H1 (cell line): ENCODE data around the gene PLVAP. TPM values are rescaled to one million over a fixed set of nuclear protein-coding genes. Genes with fewer than 3 reads are reported as not detected.
A peak's percentile ranks its signal among the peaks of the same experiment; 100 is the strongest.

Source experiments
- BACH1 ChIP-seq: IDR thresholded peaks from 2 replicates; pipeline ENCODE4 v1.6.1; 2012; ENCODE audit warnings: low read length, improper control_type of control experiment
- BCL11A ChIP-seq, 2 experiments: IDR thresholded peaks; one replicate each; pipeline ENCODE4 v1.6.1; 2011; ENCODE audit warnings: low read depth in 2 of 2, low read length in 2 of 2, mild to moderate bottlenecking in 2 of 2
- BRCA1 ChIP-seq: IDR thresholded peaks from 2 replicates; pipeline ENCODE4 v1.6.1; 2012; ENCODE audit warnings: low read depth, low read length, improper control_type of control experiment
- CEBPB ChIP-seq: IDR thresholded peaks from 2 replicates; pipeline ENCODE4 v1.6.1; 2012; ENCODE audit warnings: low read depth, low read length
- CREB1 ChIP-seq: IDR thresholded peaks from 2 replicates; pipeline ENCODE4 v1.6.1; 2012; ENCODE audit warnings: inconsistent platforms
- EZH2 ChIP-seq: fragments of 200-600 bp; sonication (generic); IDR thresholded peaks from 2 replicates; pipeline ENCODE4 v1.7.1; 2012; ENCODE audit warnings: low read depth, mild to moderate bottlenecking, moderate library complexity, low read length, inconsistent platforms; ENCODE audit not compliant: severe bottlenecking
- GTF2F1 ChIP-seq: IDR thresholded peaks from 2 replicates; pipeline ENCODE4 v1.6.1; 2012; ENCODE audit warnings: low read depth, low read length, improper control_type of control experiment, borderline replicate concordance
- HDAC2 ChIP-seq, 2 experiments: fragments of 300-600 bp in 1 of 2; sonication (generic) in 1 of 2; IDR thresholded peaks; 2 replicates each; pipeline ENCODE4 v1.6.1; 2011 to 2012; ENCODE audit warnings: low read depth in 2 of 2, low read length in 2 of 2, mild to moderate bottlenecking in 2 of 2, moderate library complexity in 2 of 2, borderline replicate concordance in 1 of 2, inconsistent platforms in 1 of 2
- KDM4A ChIP-seq: IDR thresholded peaks from one replicate; pipeline ENCODE4 v1.7.1; 2012; ENCODE audit warnings: low read depth, mild to moderate bottlenecking, moderate library complexity, low read length, inconsistent platforms; ENCODE audit not compliant: severe bottlenecking
- MAFK ChIP-seq: IDR thresholded peaks from 2 replicates; pipeline ENCODE4 v1.6.1; 2012; ENCODE audit warnings: low read depth, mild to moderate bottlenecking, improper control_type of control experiment, low read length
- NANOG ChIP-seq: IDR thresholded peaks from 2 replicates; pipeline ENCODE4 v1.6.1; 2011; ENCODE audit warnings: low read length, low read depth, mild to moderate bottlenecking, inconsistent platforms; ENCODE audit not compliant: insufficient read depth, poor library complexity, severe bottlenecking
- NRF1 ChIP-seq: IDR thresholded peaks from 2 replicates; pipeline ENCODE4 v1.6.1; 2011; ENCODE audit warnings: mild to moderate bottlenecking, low read depth, low read length, improper control_type of control experiment
- POLR2AphosphoS5 ChIP-seq: IDR thresholded peaks from 2 replicates; pipeline ENCODE4 v1.6.1; 2011; ENCODE audit warnings: low read depth, low read length
- RXRA ChIP-seq: IDR thresholded peaks from 2 replicates; pipeline ENCODE4 v1.6.1; 2011; ENCODE audit warnings: low read depth, mild to moderate bottlenecking, low read length, moderate library complexity; ENCODE audit not compliant: insufficient read depth
- SIN3A ChIP-seq, 2 experiments: IDR thresholded peaks in 1 of 2; conservative IDR thresholded peaks in 1 of 2; 2 replicates each; pipeline ENCODE4 v1.6.1; 2011 to 2012; ENCODE audit warnings: low read length in 2 of 2, improper control_type of control experiment in 1 of 2, low read depth in 1 of 2, mild to moderate bottlenecking in 1 of 2
- SP2 ChIP-seq: IDR thresholded peaks from 2 replicates; pipeline ENCODE4 v1.6.1; 2012; ENCODE audit warnings: mild to moderate bottlenecking, low read length, inconsistent platforms
- TCF12 ChIP-seq: IDR thresholded peaks from 2 replicates; pipeline ENCODE4 v1.6.1; 2011; ENCODE audit warnings: low read depth, mild to moderate bottlenecking, low read length
- TEAD4 ChIP-seq: IDR thresholded peaks from 2 replicates; pipeline ENCODE4 v1.6.1; 2012; ENCODE audit warnings: low read depth, low read length, inconsistent platforms, mixed read lengths
- YY1 ChIP-seq: IDR thresholded peaks from 2 replicates; pipeline ENCODE4 v1.6.1; 2011; ENCODE audit warnings: low read depth, mild to moderate bottlenecking, low read length
- polyA plus RNA-seq, 7 experiments: library from polyadenylated mRNA; depleted of rRNA in 3 of 7; stranded (reverse) in 5 of 7; unstranded in 2 of 7; fragments of >200 nt in 5 of 7; fragments of 200-250 nt in 2 of 7; gene quantifications; 1 replicate in 5 of 7; 2 replicates in 1 of 7; 4 replicates in 1 of 7; pipeline versions ENCODE4 v1.2.1 to v1.2.3, GENCODE V29; 2011 to 2013; ENCODE audit warnings: missing spikeins in 2 of 7, mixed read lengths in 2 of 7
- total RNA-seq: library from RNA; stranded (reverse); fragmentation: NEBNext Ultra II Directional; extraction: Animal tissue kit (Norgen Biotek cat#: 25700); gene quantifications from 2 replicates; pipeline ENCODE4 v1.2.1, GENCODE V29; 2021
- TF ChIP-seq, protein P1 (sequence below): IDR thresholded peaks from 2 replicates; pipeline ENCODE4 v1.6.1; 2012; ENCODE audit warnings: low read length, inconsistent platforms
- TF ChIP-seq, protein P2 (sequence below): IDR thresholded peaks from 2 replicates; pipeline ENCODE4 v1.6.1; 2011; ENCODE audit warnings: low read depth, mild to moderate bottlenecking, low read length; ENCODE audit not compliant: insufficient read depth

The PLVAP gene
- total and polyA plus RNA-seq, 2 of the 8 experiments (the other 6 are each of a cell fraction or from before 2014, with no cell fraction given) = 0.32 TPM; not detected in 1

GRCh38 chr19:17336872-17337674, 40.1 kb downstream of the PLVAP start, which contains the start of gene GTPBP3 (continued):
- TF ChIP-seq, protein P1, sequence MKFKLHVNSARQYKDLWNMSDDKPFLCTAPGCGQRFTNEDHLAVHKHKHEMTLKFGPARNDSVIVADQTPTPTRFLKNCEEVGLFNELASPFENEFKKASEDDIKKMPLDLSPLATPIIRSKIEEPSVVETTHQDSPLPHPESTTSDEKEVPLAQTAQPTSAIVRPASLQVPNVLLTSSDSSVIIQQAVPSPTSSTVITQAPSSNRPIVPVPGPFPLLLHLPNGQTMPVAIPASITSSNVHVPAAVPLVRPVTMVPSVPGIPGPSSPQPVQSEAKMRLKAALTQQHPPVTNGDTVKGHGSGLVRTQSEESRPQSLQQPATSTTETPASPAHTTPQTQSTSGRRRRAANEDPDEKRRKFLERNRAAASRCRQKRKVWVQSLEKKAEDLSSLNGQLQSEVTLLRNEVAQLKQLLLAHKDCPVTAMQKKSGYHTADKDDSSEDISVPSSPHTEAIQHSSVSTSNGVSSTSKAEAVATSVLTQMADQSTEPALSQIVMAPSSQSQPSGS = no peak
- TF ChIP-seq GTF2F1 = 0 out of 2 replicates have a peak, but pooled peaks have one; percentile 31
- TF ChIP-seq SIN3A (conservative IDR thresholded peaks at IDR 0.05 in 1 of 2, IDR thresholded peaks at IDR 0.05 in 1 of 2; ENCODE audit: low read depth in 1 of 2, low read length in 2 of 2) = peak in 1 of 2 experiments; percentile 73; a peak in 2 of 4 replicates
- no peak for TF ChIP-seq KDM4A
- no peak; a peak in 1 of 4 replicates for TF ChIP-seq HDAC2 (IDR thresholded peaks at IDR 0.05; ENCODE audit: borderline replicate concordance in 1 of 2, low read depth in 2 of 2, low read length in 2 of 2)
- TF ChIP-seq MAFK = no peak
- TF ChIP-seq CEBPB = no peak
- TF ChIP-seq BACH1 = no peak
- TF ChIP-seq YY1 = no peak; the same call in 1 of the 2 replicates
- TF ChIP-seq SP2 = peak; percentile 38; the same call in 1 of the 2 replicates
- TF ChIP-seq EZH2 = no peak
- TF ChIP-seq BRCA1 = no peak
- no peak for TF ChIP-seq TCF12
- TF ChIP-seq, protein P2, sequence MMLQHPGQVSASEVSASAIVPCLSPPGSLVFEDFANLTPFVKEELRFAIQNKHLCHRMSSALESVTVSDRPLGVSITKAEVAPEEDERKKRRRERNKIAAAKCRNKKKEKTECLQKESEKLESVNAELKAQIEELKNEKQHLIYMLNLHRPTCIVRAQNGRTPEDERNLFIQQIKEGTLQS = no peak
- peak; percentile 42; the same call in 1 of the 2 replicates for TF ChIP-seq TEAD4
- peak; percentile 72; the same call in 1 of the 2 replicates for TF ChIP-seq CREB1
- TF ChIP-seq BCL11A (IDR thresholded peaks at IDR 0.05; ENCODE audit: low read depth in 2 of 2, low read length in 2 of 2) = no peak
- no peak for TF ChIP-seq NRF1
- TF ChIP-seq RXRA = no peak
- TF ChIP-seq NANOG = no peak
- TF ChIP-seq POLR2AphosphoS5 = peak; percentile 44
